Stimulated activated CD4-positive, alpha-beta T cell treated with anti-CD3 and anti-CD28 coated beads, Interleukin-1b, Interleukin-23, amount 100 ng/mL, for 48 hours (primary cell): Measurements from ENCODE around the gene MAP4K3.
A peak's percentile ranks its signal among the peaks of the same experiment; 100 is the strongest.

ENCODE experiments used
- DNase-seq: peaks from one replicate; pipeline ENCODE4 v3.0.0-alpha.2; 2020

Gene MAP4K3

DNA sequence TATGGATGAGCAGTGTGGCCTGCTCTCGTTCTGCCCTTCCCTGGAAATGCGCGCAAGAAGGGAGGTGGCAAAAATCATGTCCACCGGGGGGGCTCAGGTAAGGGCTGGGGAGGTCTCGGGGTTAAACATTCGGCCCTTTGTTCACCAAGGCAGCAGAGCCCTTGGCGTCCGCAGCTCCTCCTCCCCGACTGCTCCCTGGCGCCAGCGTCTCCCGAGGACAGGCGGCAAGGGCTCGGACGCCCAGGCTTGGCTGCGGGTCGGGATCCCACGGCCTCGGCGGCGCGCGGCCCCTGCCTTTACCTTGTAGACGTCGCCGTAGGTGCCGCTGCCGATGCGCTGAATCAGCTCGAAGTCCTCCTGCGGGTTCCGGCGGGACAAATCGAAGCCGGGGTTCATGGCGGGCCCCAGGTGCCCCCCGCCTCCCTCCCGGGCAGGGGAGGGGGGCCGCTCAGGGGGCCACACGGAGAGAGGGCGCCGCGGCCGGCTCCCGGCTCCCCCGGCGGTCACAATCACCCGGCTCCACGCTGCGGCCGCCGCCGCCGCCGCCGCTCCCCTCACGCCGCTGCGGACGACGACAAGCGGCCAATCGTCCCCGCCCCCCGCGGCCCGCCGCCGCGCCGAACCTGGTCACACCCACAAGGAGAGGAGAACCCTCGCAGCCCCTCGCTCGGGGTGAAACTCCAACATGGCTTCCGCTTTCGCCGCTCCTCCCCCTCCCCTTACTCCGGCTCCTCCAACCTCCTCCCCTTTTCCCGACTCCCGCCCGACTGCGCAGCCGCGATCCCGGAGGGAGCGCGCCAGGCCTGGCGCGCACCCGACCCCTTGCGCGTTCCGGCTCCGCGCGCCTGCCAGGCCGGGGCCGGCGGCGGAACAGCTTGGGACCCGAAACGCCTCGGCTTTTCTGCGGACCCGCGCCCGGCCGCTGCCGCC is at the start of gene MAP4K3:
Gene MAP4K3, minus strand, starts transcription at position 694 of the 930 bp plus-strand sequence. Its CDS starts 298 bp downstream, at position 396.
- peak; percentile 82 for DNase-seq

DNA sequence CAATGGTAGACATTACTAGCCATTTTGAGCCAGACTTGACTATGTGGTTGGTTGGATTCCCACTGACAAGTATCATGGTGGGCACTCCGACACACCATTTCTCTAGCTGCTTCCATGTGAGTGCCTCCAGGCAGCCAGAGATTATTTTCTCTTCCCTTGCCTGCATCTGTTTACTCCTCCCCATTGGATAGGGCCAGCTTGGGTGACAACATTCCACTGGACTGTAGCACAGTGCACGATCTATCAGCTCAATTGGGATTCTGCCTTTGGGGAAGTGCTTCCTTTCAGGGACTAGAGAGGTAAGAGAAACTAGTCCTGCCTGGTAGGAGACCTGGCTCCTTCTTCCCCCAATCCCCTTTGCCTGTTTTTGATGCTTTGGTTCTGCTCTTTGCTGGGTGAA is 49.0 kb upstream of the MAP4K3 start:
- no peak for DNase-seq

DNA sequence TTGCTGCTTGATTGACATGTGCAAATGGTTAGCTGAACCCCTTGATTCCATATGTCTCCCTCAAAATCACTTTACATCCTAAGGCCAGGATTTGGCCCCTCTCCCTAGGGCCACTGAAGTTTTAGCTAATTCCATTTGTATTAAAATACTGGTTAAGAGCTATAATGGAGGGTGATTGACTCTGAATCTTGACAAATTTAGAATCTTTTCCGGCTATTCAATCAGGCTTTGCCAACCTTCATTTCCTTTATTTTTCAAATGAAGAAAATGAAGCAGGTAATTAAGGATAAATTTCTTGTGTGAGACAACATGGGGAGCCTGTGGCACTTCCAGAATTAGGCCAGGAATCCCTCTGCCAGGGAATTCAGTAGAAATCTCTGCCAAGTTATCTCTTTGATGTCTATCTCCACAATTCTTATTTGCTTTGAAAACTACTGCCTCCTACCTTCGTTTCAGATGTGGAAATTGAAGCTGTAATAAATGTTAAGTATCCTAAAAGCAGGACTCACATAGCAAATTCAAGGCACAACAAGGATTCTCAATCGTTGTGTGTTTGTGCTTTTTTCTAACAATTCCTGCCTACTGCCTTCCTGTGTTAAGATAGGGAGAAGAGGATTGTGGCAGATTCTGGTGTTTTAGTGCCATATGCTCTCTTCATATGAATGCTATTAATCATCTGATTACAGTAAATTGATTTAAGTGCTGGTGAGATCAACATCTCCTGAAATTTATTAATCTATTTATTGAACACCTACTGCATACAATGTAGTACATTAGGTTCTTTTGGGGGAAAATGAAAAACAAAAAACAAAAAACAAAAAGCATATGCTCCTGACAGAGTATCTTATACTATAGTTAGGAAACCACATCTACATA is 47.8 kb upstream of the MAP4K3 start:
- DNase-seq, result no peak

DNA sequence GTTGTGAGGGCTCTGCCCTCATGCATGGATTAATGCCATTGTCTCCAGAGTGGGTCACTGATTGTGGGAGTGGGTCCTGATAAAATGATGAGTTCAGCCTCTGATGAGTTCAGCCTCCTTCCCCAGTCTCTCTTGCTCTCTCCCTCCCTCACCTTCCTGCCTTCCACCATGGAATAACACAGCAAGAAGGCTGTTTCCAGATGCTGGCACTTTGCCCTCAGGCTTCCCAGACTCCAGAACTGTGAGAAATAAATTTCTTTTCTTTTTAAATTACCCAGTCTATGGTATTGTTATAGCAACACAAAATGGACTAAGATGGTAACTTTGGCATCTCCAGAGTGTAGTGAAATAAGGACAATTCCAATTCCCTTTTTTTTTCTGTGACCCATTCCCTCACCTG is 47.1 kb upstream of the MAP4K3 start:
- no peak for DNase-seq

DNA sequence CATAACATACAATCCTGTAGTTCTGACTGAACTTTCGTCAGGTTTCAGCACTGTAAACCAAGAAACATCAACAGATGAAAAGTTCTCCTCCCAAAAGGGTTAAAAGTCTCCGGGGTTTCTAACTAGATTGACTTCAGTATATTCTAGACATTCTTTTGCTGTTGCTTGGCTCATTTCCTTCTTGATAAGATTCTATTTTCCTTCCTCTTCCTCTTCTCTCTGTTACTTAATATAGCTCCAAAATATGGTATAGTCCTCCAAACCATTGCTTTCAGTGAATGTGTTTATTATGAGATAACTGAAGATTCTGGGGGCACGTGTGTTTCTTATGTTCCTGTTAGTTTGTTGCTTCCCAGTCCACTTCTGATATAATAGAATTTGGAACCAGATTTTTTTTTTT is 46.4 kb upstream of the MAP4K3 start:
- no peak for DNase-seq

DNA sequence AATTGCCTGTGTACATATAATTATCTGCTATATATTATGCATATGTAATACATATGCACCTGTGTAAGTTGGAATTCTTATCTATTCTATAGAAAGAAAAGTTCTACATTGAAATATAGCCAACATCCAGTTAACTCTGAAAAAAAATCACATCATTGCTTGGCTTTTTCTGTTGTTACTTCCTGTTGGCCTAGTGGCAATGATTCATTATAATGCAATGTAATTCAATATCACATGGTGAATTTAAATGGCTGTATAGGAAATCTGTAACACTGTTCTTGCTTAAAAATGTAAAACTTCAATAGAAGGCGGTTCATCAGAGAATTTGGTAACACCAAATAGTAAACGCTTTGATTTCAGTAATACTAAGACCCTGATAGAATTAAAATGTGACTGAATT is 44.5 kb upstream of the MAP4K3 start:
- DNase-seq, result no peak

DNA sequence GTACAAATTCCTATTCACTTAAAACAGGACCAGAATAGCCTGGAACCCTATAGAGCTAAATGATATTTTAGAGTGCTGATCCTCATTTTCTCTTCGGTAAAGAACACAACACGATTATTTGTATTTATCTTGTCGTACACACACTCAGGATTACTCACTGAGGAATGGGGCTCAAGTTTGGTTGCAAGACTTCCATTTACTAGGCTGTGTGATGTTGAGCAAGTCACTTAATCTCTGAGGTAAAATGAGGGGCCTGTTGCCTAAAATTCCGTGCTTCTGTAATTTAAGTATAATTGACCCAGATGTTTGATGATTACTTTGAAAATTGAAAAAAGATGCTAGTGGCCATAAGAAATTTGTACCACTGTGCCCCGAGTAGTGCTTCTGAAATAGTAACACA is 42.6 kb upstream of the MAP4K3 start:
- DNase-seq, result no peak

DNA sequence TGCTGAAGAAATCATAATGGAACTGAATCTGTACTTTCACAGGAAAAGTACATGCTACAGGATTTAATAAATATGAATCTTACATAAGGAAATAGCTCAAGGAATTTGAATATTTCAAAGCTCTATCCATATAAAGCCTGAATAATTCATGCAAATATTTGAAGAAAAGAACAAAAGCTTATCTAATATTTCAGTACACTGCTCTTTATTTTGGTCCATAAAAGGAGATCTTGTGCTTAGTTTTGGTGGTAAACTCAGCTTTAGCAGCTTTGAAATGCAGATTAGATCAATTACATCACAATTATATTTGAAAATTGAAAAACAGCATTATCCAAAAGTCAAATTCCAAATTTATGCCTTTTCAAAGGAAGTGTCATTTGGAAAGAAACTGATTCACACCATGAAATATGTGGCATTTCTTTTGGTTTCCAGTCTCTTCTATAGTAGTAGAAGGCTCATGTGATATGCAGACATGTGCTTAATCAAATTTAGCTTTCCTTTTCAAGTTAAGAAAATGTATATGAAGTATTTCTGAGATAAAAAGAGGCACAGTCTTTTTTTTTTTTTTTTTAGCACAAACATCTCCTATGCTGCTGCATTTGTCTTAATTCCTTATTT is 42.1 kb upstream of the MAP4K3 start:
- no peak for DNase-seq

DNA sequence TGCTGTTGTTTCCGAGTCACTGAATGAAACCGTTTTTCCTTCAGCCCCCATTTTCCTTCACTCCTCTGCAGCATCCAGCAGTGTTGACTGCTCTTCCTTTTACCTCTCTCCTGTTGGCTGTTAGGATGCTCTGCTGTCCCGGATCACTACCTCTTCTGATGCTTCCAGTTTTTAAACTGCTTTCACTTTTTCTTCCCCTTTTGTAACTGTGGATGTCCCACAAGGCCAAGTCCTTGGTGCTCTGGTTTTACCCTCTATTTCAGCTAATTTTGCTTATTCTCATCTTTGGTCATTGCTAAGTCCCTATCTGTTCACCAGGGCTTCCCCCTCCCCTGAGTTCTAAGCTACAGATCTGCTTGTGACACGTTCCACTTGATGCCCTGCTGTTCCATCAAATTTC is 39.4 kb upstream of the MAP4K3 start:
- no peak for DNase-seq

DNA sequence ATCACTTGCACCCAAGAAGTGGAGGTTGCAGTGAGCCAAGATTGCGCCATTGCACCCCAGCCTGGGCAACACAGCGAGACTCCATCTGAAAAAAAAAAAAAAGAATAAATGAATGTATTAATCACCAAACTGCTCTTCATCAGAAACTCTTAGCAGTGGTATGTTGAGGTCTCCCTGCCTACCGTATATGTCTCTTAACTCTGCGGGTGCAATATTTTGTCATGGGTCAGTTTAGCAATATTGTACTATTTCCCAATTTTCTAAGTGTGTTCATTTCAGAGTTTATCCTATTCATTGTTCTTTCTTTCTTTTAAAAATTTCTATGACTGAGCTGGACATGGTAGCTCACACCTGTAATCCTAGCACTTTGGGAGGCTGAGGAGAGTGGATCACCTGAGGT is 37.9 kb upstream of the MAP4K3 start:
- DNase-seq, result no peak

DNA sequence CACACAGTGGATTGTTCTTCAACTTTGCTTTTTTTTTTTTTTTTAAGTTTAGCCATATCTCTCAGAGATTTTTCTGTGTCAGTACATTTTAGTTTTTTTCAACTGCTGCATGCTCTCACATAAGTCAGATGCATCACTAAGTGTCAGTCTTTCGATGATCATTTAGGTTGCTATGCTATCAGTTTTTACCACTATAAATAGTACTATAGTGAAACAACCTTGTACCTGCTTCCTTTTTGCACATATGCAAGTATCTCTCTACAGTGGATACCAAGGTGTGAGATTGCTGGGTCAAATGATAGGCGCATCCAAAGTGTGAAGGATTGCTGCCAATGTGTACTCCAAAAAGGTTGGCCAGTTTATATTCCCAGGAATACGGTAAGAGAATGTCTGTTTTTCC is 33.5 kb upstream of the MAP4K3 start:
- no peak for DNase-seq

DNA sequence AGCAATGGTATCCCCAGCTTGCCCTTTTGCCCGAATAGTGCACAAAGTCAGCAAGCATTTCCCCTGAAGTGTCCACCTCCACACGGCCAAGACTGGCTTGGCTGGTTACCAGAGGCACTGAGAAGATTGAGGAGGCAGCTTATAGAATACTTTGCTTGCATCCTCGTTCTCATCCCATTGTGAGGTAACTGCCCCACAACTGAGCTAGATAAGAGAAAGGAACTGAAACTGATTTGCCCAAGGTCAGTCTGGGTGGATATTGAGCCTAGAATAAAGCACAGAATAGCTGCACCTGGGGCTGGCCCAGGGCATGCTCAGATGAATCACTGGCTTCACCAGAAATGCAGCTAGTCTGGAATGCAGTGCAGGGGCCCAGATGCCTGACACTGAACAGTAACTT is 32.7 kb upstream of the MAP4K3 start:
- peak; percentile 15 for DNase-seq

DNA sequence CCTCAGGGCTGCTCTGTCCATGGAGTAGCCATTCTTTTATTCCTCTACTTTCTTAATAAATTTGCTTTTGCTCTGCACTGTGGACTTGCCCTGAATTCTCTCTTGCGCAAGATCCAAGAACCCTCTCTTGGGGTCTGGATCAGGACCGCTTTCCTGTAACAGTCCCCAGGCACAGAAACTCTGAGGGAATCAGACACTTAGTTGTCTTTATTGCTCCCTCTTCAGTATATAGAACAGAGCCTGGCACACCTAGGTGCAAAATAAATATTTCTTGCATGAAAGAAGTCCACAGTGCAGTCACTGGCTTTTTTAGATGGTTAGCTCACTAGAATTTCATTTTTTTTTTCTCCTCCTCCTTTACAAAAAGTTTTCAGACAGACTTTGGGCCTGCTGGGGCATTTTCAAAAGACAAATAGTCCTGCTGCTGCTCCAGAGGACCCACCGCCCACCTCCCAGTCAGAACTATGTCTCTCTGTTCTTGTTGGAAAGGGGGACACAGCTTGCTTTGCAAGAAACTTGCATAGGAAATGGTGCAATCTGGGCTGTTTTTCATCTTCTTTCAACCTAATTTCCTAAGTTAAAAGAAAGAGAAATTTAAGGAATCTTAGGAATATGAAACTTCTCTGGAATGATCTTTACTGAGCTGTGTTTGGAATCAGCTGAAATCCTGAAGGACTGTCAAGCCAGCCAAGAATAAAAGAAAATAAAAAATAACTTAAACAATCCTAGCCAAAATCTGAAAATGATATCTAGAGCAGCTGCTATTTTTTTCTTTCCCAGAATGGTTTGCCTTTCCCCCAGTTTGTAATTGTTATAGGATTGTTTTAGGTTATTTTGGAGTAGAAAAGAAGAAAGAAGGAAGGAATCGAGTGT is 31.7 kb upstream of the MAP4K3 start:
- DNase-seq, result no peak

DNA sequence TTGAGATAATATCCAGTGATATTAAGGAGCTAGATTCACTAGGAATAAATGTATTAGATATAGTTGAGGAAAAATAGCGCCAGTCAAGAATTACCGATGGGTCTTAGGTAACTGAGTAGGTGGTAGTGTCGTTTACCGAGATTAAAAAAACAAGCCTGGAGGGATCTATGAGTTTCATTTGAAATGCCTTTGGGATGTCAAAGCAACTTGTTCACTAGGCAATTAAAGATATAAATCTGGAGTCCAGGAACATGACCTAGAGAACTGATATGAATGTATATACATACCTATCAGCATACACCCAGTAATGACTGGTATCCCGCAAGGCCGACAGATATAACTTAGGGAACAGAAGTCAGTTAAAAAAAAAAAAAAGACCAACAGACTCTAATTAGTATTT is 29.2 kb upstream of the MAP4K3 start:
- no peak for DNase-seq

DNA sequence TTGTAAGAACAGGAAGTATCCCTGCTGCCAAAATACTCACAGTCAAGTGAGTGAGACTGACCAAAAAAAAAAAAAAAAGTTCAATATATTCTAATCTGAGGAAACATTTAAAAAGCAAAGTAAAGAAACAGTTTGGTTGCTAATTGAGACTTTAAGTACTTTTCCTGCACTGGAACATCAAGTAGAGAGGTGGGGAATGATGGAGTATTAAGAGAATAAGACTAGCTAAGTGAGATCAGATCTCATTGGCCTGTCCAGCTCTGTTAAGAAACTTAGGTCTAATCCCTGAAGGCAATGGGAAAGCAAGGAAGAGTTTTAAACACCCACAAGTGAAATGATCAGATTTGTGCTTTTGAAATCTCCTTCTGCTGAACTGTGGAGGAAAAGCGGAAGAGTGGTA is 27.8 kb upstream of the MAP4K3 start:
- no peak for DNase-seq

DNA sequence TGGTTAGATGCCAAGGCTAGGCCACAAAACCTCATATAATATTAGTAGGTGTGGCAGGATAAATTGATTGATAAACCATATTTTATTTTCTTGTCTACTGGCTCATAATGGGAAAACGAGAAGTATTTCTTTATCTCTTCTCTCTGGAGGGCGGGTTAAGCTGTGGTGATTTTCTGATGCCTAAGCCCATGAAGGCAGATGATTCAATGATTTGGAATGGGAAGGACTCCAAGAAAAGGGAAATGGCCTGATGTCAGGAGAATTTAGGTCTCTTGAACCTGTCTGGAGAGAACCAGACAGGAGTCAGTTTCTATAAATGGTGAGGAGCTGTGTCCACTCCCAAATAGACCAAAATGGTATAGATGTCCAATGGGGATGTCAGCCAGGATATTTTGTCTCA is 18.7 kb upstream of the MAP4K3 start:
- DNase-seq, result no peak

DNA sequence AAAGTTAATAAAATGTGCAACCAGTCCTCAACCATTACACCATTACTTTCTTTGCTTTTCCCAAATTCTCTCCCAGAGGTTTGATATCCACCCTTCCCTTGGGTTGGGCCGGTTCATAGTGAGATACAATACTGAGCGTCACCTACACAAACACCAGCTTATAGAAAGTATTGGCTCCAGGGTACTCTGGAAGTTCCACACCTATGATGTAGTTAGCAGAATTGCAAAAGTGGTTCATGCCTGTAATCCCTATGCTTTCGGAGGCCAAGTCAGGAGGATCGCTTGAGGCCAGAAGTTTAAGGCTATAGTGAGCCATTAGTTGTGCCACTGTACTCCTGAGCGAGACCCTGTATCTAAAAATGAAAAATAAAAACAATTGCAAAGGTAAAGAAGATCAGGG is 15.3 kb upstream of the MAP4K3 start:
- DNase-seq, result no peak

DNA sequence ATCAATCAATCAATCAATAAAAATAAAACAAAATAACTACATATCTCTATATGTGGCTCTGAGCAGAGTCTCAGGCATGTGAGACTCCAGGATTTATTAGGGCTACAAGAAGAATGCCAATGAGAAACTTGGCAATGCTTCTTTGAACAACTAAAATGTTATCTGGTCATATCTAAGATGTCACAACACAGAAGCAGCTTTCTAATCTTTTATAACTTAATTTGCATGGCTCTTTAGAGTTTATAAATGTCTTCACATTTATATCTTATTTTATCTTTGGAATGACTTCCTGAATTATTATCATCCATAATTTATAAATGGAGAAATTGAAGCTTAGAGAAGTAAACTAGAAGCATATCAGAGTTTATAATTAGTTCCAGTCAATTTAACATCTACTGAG is 14.9 kb upstream of the MAP4K3 start:
- DNase-seq, result no peak

DNA sequence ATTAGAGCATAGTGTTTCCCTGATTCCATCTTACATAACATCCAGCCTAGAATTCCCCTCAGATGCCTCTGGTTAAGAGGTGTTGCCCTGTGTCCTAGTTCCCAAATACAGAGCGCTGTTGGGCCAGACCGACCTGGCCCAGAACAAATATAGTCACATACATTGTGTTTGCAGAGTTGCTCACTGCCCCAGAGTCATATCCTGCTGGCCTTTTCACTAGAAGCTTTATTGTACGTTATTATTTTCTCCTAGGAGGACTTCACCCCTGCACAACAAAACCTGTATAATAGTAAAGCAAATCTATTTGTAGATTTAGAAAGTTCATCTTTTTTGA is 11.1 kb upstream of the MAP4K3 start:
- DNase-seq, result no peak

DNA sequence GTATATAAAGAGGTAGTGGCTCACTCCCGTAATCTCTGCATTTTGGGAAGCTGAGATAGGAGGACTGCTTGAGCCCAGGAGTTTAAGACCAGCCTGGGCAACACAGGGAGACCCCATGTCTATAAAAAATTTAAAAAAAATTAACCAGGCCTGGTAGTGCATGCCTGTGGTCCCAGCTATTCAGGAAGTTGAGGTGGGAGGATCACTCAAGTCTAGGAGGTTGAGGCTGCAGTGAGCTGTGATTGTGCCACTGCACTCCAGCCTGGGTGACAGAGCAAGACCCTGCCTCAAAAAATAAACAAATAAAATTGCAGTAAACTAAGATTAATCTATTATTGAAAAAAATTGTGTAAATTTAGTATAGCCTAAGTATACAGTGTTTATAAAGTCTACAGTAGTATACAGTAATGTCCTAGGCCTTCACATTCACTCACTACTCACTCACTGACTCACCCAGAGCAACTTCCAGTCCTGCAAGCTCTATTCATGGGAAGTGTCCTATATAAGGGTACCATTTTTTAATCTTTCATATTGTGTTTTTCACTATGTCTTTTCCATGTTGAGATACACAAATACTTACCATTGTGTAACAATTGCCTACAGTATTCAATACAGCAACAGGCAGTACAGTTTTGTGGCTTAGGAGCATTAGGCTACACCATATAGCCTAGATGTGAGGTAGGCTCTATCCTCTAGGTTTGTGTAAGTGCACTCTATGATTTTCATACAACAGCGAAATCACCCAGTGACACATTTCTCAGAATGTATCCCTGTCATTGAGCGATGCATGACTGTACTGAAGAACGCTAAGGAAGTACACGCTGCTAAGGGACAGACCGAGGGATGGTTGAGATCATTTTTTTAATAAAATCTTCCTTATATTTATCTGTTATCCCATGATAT is 10.4 kb upstream of the MAP4K3 start:
- no peak for DNase-seq

DNA sequence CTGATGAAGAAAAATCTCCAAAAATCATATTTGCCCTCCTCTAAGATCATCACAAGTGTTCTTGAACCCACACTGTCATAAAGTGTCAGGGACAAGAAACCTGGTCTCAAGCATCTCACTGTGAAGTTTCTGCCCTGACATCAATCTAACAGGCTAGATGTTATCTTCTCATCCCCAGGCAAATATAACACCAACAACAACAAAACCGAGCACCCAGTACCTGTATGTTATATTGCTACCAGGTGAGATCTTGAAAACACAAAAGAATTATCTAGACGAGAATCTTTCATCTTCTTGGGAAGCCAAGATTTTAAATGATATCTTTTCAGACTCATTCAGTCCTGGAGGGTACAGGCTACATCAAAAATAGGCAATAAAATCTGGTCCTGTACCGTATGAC is 8.8 kb upstream of the MAP4K3 start:
- DNase-seq, result no peak

DNA sequence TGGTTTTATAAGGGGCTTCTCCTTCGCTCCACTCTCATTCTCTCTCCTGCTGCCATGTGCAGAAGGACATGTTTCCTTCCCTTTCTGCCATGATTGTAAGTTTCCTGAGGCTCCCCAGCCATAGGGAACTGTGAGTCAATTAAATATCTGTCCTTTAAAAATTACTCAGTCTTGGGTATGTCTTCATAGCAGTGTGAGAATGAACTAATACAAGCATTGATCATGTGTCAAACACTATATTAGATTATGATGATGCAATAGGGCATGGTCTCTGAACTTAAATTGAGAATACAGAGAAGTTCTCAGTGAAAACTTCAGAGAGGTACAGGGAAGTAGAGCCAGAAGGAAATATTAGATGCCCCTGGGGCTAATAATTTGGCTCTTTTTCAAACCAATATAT is 5.9 kb upstream of the MAP4K3 start:
- DNase-seq, result no peak
